Body of pancreas (tissue), 4 donors: ENCODE data around the gene TSC1. TPM values are rescaled to one million over a fixed set of nuclear protein-coding genes. Genes with fewer than 3 reads are reported as not detected.

Experiments used
- ATAC-seq: fragments of 150-250 bp; one replicate; pipeline ENCODE4 v1.9.1; 2016
- DNase-seq, 4 donors: peaks; one replicate each; pipeline ENCODE4 v3.0.0-alpha.2; 2019
- H3K27ac ChIP-seq, 4 donors: fragments of 200-600 bp; sonication (generic); 1 replicate in 3 of 4; 2 replicates in 1 of 4; pipeline versions ENCODE4 v1.5.1 to v1.6.1; 2016 to 2019; ENCODE audit warnings: mild to moderate bottlenecking in 1 of 4, mixed read lengths in 1 of 4, moderate library complexity in 1 of 4
- H3K27me3 ChIP-seq, 2 donors: fragments of 200-600 bp; sonication (generic); one replicate each; pipeline ENCODE4 v1.6.0; 2016; ENCODE audit warnings: mild to moderate bottlenecking in 1 of 2
- H3K36me3 ChIP-seq, 2 donors: fragments of 200-600 bp; sonication (generic); replicated peaks in 1 of 2; 2 replicates each; pipeline ENCODE4 v1.5.1; 2016; ENCODE audit warnings: low read depth in 2 of 2; ENCODE audit not compliant: insufficient read depth in 1 of 2
- H3K4me1 ChIP-seq: fragments of 200-600 bp; sonication (generic); one replicate; pipeline ENCODE4 v1.6.0; 2016
- H3K4me3 ChIP-seq, 2 donors: fragments of 200-600 bp; sonication (generic); 1 replicate in 1 of 2; 2 replicates in 1 of 2; pipeline ENCODE4 v1.5.1; 2016 to 2019
- H3K9me3 ChIP-seq, 3 donors: fragments of 200-600 bp; sonication (generic); 1 replicate in 2 of 3; 2 replicates in 1 of 3; pipeline ENCODE4 v1.5.1; 2016
- CTCF ChIP-seq, 7 experiments: fragments of 450-650 bp in 4 of 7; fragments of 200-600 bp in 3 of 7; sonication (generic) in 3 of 7; IDR thresholded peaks; one replicate each; pipeline ENCODE4 v1.5.1; 2016 to 2019; ENCODE audit warnings: antibody characterized with exemption in 7 of 7
- POLR2A ChIP-seq, 3 donors: fragments of 450-650 bp; IDR thresholded peaks; one replicate each; pipeline ENCODE4 v1.6.1; 2016; ENCODE audit warnings: antibody characterized with exemption in 3 of 3, mild to moderate bottlenecking in 2 of 3
- WGBS, 2 donors: methylation state at CpG; one replicate each; pipeline ENCODE4 v1.1.5; 2017; 5-methylcytosine and 5-hydroxymethylcytosine counted together
- intact Hi-C: fragments of 100-400 bp; cut with DNase I; formaldehyde crosslinking; loops from one replicate; pipeline ENCODE4 v1.15.1; 2023
- total RNA-seq, 2 donors: library from RNA; depleted of rRNA; stranded (reverse); fragments of >200 nt; gene quantifications; one replicate each; pipeline ENCODE4 v1.1.0, GENCODE V29; 2016

TSC1 gene
- total RNA-seq, 2 donors from 2014 or later, result 44.1 to 47.1 TPM

- ATAC-seq (no peak), DNase-seq (no peak)
- Histone ChIP-seq H3K27me3 (no peaks in the 10 kb centered on the region), H3K27ac (no peak overlapping the region), H3K4me3 (no peak overlapping the region), H3K9me3 (no peaks in the 10 kb centered on the region), H3K36me3 (no peaks in the 10 kb centered on the region), H3K4me1 (peaks cover 20% of the 10 kb centered on the region)
- 78 to 80% methylated on average over 8 of the region's 8 CpGs for WGBS, 2 donors
- TF ChIP-seq CTCF (IDR thresholded peaks at IDR 0.05) (no peak), POLR2A (IDR thresholded peaks at IDR 0.05) (no peak)
- intact Hi-C loops, result no loop called here
These were observed 3.3 kb upstream of the TSC1 start for GRCh38 chr9:132947756-132948155.

- Histone ChIP-seq H3K4me3 (no peak overlapping the region), H3K9me3 (no peaks in the 10 kb centered on the region), H3K27ac (no peak overlapping the region), H3K27me3 (no peaks in the 10 kb centered on the region), H3K36me3 (no peaks in the 10 kb centered on the region), H3K4me1 (peaks cover 30% of the 10 kb centered on the region)
- ATAC-seq, result no peak
- TF ChIP-seq CTCF (IDR thresholded peaks at IDR 0.05) (no peak), POLR2A (IDR thresholded peaks at IDR 0.05) (no peak)
- intact Hi-C loops, result no loop called here
- DNase-seq, result peak in 2 of 4 donors; percentile 11 to 25
- 84 to 90% methylated on average over 7 of the region's 7 CpGs for WGBS, 2 donors
These were observed 2.3 kb upstream of the TSC1 start for GRCh38 chr9:132946631-132947295.

- Histone ChIP-seq H3K4me3 (no peak overlapping the region), H3K36me3 (no peaks in the 10 kb centered on the region), H3K4me1 (peaks cover 31% of the 10 kb centered on the region), H3K27me3 (no peaks in the 10 kb centered on the region), H3K27ac (no peak overlapping the region), H3K9me3 (no peaks in the 10 kb centered on the region)
- DNase-seq, result no peak
- intact Hi-C loops, result no loop called here
- 30 to 44% methylated on average over 3 of the region's 3 CpGs for WGBS, 2 donors
- no peak for TF ChIP-seq CTCF (IDR thresholded peaks at IDR 0.05)
- ATAC-seq, result no peak
These were observed 1.8 kb upstream of the TSC1 start for GRCh38 chr9:132946211-132946610.

- peak overlapping the region; percentile 72 to 97 for H3K4me3 ChIP-seq
- intact Hi-C loops, result no loop called here
- no peak for DNase-seq
- no peaks in the 10 kb centered on the region for H3K36me3 ChIP-seq
- WGBS, 2 donors, result 57 to 72% methylated on average over 19 to 23 of the region's 23 CpGs
- no peak for ATAC-seq
- no peak for TF ChIP-seq POLR2A (IDR thresholded peaks at IDR 0.05)
- TF ChIP-seq CTCF (IDR thresholded peaks at IDR 0.05), result no peak
- H3K27me3 ChIP-seq, result no peaks in the 10 kb centered on the region
- no peaks in the 10 kb centered on the region for H3K9me3 ChIP-seq
- H3K4me1 ChIP-seq, result peaks cover 31% of the 10 kb centered on the region
- peak overlapping the region; percentile 82 to 98 (median 98) for H3K27ac ChIP-seq
These were observed 1.0 kb upstream of the TSC1 start for GRCh38 chr9:132945186-132946130.
